HG02610 (cell line): ENCODE measurements around the gene GDAP2.
"Not testable (repeated sequence)": the region's sequence is repeated elsewhere in the genome, so short reads cannot be mapped to it uniquely, and the experiment has no call there.

ENCODE experiments used
- ATAC-seq: cut with Tn5 transposase; IDR thresholded peaks from one replicate; pipeline ENCODE4 v1.9.1; 2021; ENCODE audit warnings: mild to moderate bottlenecking, moderate library complexity; ENCODE audit not compliant: unreplicated experiment

GDAP2 gene

DNA sequence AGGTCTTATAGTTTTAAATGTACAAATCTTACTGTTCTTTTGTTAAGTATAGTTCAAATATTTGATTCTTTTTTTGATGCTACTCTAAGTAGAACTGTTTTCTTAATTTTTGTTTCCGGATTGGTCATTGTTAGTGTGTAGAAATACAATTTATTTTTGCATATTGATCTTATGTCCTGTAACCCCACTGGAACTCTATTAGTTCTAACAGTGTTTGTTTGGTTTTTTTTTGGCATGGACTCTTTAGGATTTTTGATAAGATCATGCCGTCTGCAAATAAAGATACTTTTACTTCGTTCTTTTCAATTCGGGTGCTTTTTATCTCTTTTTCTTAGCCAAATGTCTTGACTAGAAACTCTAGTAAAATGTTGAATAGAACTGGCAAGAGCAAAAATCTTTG, 26.5 kb downstream of the GDAP2 start:
- no peak for ATAC-seq

DNA sequence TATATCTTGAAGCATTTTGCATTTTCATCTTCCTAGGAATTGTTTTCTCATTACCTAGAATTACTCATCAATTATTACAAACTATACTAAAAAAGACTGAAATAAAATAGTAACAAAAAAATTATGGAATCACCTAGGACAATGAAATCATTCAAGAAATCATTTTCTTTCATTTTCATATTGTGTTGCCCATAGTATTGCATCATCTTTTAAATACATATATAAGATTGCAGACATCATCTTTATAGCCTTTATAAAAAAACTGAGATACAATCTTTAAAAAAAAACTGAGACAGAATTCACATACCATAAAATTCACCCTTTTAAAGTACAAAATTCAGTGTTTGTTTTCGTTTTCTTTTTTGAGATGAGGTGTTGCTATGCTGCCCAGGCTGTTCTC, 29.6 kb downstream of the GDAP2 start:
- ATAC-seq, result no peak

DNA sequence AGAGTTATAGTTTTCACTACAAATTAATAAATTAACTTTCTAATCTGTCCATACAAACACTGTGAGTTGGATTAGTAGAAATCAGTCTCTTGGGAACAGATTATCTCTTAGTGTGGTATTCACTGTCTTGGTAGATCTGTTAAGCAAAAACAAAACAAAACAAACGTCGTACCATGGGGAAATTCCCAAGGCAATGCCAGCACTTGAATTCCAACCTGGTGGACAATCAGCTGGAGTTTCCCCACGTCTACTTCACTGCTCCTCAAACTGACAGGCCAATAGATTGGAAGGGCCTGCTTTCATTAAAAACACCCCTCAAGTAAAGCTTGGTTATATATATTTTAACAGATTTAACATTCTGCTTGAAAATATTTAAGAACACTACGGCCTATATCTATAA, 31.9 kb downstream of the GDAP2 start:
- no peak for ATAC-seq

DNA sequence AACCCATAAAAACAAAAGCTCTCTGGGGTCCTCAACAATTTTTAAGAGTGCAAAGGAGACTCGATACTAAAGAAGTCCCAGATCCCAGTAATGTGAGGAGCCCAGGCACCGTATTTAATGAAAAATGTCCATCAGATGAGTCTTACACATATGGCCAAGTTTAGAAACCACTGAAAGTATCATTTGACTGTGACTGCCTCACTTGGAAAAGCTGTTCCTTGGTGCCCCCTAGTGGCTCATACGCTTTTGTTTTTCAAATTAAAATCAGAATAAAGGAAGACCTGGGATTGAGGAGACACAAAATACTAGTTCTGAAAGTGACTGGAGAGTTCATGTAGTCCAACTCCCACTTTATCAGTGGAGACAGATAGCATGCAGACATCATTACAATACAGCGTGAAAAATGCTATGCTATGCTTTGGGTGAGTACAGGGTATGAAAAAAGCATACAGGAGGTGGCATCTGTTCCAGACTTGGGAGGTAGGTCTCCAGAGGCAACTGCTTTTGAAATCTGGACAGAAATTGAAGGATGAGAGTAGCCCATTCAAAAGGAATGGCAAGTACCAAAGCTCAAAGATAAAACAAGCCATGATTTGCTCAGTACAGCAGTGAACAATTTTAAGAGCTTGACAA, 33.8 kb downstream of the GDAP2 start:
- peak; percentile 94 for ATAC-seq

DNA sequence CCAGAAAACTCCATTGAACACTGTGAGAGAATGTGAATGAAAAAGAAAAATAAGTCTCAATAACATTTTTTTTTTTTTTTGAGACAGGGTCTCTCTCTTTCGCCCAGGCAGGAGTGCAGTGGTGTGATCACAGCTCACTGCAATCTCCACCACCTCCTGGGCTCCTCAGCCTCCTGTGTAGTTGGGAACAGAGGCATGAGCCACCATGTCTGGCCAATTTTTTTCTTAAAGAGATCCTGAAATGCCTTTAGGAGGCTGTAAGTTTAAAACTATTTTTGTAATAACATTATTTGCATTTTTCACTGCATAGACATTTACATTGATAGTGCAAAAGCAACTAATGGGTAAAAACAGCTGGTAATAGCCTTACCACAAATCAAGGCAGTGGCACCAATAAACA, 35.3 kb downstream of the GDAP2 start:
- no peak for ATAC-seq

DNA sequence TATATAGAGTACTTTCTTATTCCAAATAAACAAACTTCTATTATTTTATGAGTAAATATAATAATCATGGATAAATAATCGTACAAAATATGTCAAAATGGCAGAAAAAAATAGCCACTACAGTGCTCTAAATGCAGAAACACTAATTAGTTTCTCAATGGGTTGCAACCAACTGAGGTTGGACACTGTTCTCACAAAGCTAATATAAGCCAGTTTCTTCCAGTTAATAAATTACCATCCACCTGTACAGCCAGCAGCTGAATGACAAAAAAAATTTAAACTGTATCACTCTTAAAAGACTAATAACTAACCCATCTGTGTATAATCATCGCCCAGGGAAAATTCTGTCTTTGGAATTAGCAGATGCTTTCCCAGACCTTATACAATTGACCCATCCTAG, 36.9 kb downstream of the GDAP2 start:
- ATAC-seq, result no peak

DNA sequence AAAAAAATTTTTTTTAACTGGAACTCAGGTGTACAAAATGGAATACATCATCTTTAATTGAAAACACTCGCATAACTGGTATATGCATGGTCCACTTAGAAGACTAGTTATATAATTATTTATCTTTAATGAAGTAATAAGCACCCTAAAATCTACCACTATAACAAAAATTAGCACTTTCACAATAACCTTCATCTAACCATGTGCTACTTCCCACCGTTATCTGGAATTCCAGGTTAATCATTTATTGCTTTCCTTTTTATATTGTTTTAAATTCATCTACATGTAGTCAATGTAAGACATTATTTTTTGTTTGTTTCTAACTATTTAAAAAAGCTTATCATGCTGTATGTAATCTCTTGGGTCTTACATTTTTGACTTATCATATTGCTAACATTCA, 39.0 kb downstream of the GDAP2 start:
- ATAC-seq, result no peak

DNA sequence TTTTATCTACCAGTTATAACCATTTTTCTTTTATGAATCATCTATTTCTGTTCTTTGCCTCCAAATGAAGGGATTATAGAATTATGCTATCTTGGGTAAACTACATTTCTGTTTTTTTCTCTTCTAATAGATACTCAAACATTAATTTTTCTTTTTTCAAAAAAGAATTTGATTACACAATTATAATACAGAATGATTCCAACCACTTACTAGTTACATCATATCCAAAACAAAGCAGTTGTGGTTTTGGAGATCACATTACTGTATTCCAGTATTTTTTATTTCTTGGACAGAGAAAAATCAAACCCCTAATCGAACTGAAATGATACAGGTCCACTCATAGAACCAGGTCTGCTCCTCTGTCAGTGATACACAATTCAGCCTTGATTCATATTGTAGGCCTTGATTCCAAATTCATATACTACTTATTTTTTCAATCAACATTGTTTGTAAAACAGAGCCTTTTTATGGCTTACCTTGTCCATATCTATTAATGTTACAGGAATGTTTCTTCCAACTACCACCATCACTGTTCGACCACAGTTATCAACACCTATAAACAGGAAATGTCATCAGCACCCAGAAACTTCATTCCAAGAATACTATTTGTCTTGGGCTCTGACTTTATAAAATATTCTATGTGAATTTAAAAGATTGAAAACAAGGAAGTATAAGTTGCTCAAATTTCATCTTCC, 43.2 kb downstream of the GDAP2 start:
- no peak for ATAC-seq

DNA sequence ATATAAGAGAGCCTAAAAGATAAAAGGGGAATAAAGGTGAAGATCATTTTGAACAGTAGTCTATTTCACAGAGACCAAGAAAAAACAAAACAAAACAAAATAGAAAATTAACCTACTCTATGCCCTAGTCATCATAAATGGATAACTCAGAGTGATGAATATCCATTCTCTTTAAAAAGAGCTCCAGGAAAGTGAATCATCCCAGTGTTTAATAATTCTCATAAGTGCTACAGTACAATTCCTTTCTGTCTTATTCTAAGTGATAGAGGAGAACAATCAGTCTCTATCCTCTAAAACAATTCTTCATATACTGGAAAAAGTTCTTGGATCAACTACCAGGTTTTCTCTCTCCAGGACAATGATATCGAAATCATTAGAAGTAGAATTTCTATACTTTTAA, 45.8 kb downstream of the GDAP2 start:
- ATAC-seq, result no peak

DNA sequence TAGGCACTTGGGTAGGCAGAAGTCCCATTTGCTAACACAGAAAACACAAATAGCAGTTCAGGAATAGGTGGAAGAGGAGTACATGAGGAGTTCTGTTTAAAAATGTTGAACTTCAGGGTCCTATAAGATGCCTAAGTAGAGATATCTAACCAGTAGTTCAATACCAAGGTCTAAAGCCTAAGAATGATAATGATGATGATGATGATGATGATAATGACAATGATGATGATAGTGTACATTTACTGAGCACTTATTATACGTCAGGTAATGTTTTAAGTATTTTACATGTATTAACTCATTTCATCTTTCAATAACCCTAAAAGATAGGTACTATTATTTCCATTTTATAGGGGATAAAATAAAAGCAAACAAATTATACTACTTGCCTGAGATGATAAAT, 50.1 kb downstream of the GDAP2 start:
- ATAC-seq, result no peak

DNA sequence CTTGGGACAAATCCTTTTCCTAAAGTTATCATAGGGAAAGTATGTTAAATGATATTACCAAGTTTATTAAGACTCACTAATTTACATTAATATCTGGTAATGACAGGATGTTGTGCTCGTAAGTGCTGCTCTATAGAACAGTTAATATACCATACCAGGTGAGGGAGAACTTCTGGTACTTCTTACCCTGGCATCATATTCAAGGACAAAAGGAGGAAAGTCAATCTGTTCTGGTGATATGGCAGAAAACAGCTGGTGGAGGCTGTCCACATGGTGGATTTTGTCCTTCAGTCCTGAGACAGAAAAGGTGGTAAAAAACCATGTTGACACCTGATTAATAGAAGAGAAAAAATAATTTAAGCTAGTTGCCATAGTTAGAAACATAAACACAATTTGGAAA, 51.6 kb downstream of the GDAP2 start:
- ATAC-seq, result no peak

DNA sequence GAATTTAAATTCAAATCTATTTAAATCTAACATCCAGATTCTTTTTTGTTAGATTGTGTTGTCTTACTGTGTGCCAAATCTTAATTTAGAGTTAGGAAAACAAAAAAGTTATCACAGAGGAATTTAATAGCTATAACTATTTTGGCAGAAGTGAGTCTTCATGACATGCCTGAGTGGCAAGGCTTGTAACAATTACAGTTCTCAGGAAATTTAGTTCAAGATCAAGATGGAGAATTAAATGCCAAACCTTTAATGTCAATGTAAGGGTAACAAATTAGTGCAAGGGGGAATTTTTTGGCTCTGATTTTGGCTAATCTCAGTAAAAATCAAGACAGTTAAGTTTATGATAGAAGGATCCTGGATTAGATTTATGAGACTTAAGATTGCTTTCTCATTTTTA, 58.4 kb downstream of the GDAP2 start:
- no peak for ATAC-seq

DNA sequence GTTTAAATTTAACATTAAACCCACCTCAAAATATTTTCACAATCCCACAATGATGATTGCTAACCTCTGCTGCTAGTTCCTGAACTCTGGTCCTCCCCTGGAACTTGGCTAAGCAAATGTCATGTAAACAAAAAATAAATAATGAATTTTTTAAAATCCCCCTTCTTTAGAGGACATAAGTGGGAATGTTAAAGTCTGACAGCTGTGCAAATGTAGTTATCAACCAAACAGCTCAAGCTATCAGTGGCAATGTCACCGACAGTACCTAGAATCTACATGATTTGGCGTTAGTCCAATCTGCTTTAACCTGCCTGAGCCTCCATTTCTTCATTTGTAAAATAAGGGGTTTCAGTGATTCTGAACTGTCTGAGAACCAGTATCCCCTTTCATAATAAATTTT, 67.7 kb downstream of the GDAP2 start:
- no peak for ATAC-seq

DNA sequence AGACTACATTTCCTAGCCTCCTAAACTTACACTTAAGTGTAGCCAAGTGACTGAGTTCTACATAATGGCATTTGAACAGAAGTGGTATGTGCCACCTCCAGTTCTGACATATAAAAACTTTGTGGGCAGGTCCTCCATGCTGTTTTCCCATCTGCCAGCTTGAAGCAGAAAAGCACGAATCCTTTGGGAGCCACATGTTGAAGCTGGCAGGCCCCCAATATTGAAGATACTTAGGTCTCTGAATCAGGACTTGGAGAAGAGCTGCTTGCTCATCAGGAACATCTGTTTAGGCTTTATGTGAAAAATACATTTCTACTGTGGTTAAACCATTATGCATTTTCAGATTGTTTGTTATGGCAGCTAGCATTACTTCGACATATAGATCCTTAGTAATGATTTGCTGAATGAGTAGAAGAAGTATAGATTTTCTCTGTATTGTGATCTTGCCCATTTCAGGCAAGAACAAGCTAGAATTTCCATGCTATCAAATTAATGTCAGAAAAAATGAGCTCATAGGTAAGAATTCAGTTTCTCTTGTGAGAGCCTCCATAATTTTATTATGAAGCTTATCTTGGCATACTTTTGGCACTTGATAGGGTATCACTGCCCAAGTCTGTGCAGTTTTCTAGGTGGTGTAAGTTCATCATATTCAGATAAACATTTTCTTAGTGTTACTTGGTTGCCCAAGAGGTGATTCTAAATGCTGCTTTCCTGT, 68.4 kb downstream of the GDAP2 start:
- ATAC-seq, result no peak

DNA sequence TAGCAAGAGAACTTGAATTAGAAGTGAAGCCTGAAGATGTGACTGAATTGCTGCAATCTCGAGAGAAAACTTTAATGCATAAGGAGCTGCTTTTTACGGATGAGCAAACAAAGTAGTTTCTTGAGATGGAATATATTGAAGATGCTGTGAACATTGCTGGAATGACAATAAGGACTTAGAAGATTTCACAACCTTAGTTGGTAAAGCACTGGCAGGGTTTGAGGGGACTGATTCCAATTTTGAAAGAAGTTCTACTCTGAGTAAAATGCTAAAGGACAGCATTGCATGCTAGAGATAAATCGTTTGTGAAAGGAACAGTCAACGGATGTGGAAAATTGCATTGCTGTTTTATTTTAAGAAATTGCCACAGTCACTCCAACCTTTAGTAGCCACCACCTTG, 69.5 kb downstream of the GDAP2 start:
- no peak for ATAC-seq

DNA sequence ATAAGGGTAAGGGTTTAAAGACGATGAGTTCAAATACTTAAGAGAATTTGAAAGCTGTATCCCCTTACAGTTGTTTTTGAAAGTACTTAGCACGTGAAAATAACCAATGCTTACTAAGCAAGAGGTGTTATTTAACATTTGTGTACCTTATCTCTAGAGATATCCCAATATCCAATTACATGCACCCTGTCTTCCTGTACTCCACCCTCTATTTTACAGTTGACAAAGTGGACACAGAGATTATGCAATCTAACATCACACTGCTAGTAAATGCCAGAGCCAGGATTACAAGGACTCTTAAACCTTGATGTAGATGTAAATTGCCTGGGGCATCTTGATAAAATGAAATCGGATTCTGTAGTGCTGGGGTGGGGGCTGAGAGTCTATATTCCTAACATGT, 72.0 kb downstream of the GDAP2 start:
- no peak for ATAC-seq

DNA sequence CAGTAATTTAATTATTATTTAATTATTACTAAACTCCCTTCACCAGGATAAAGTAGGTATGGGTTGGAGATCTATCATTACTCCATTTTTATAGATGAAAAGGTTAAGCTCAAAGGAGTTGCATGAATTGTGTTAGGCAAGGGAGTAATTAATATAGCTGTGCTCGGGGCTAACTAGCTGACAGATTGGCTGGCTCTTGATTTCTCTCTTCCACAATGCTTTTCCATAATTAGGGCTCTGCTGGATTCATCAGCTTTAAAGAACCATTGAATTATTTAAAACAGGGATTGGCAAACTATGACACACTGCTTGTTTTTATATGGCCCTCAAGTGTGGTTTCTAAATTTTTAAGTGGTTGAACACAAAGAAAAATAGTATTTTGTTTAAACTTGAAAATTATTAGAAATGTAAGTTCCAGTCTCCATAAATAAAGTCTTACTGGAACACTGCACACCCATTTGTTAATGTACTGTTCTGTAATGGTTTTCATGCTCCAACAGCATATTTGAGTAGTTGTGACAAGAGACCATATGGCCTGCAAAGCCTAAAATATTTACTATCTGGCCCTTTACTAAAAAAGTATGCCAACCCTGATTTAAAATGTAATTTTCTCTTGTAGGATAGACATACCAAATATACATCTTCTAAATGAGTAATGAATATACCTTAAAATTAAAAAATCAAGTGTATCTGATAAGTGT, 76.4 kb downstream of the GDAP2 start:
- no peak for ATAC-seq

DNA sequence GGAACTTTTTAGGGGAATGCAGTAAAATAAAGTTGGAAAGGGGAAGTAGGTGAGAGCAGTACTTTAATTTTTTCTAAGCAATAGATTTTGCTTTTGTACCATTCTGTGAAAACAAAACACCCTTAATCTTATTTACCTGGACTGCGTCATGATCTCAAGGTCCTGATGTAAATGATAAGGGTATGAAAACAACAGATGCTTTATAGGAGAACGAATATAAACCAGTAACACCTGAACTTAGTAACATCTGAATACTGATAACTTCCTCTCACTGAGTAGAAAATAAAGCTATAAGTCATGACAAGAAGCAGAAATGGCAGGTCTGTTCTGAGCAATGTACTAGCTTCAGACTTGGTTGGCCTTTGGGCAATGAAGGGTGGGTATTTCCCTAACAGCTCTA, 77.7 kb downstream of the GDAP2 start:
- no peak for ATAC-seq

DNA sequence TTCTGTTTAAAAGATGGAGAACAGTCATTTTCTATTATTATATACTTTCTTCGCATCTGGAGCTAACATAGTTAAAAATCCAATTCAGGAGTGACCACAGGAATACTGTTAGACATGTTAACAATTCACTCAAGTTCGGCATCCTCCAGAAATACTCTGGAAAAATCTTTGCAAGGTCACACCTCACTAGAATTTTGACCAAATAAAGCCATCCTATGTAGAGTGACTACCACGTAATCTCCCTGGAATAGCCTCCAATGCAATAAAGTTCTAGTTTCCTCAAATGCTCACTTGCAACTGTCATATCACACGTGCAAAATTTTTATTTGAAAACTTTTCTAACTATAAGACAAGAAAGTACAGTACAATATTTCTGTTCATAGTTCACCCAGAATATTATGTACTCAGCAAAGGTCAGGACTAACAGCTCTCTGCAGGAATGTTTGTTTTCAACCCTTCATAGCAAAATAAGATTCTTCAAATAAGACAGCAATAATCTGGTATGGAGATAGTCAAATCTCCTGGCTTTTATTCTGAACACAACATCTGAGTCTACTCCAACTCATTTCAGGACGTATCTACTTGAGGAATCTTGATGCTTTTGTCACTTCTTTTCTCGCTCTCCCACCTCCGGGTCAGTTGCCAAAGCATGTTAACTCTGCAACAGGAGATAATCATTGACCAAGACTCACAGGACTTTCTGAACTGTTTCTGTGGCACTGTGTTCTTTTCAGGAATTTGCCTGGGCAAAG, 82.6 kb downstream of the GDAP2 start:
- no peak for ATAC-seq

DNA sequence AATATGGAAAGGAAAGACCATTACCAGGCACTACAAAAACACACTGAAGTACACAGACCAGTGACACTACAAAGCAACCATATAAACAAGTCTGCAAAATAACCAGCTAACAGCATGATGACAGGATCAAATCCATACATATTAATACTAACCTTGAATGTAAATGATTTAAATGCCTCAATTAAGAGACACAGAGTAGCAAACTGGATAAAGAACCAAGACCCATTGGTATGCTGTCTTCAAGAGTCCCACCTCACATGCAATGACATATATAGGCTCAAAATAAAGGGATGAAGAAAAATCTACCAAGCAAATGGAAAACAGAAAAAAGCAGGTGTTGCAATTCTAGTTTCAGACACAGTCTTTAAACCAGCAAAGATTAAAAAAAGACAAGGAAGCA, 84.9 kb downstream of the GDAP2 start:
- not testable (repeated sequence) for ATAC-seq

DNA sequence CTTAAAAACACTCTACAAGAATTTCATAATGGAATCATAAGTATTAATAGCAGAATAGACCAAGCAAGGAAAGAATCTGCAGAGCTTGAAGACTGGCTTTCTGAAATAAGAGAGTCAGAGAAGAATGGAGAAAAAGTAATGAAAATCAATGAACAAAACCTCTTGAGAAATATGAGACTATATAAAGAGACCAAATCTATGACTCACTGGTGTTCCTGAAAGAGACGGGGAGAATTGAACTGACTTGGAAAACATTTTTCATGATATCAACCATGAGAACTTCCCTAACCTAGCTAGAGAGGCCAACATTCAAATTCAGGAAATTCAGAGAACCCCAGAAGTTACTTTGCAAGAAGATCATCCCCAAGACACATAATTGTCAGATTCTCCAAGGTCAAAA, 85.6 kb downstream of the GDAP2 start:
- no peak for ATAC-seq
